Measurements from ENCODE around the gene RAD18. TPM values are rescaled to one million over a fixed set of nuclear protein-coding genes. Genes with fewer than 3 reads are reported as not detected.

The RAD18 gene
- total and polyA plus RNA-seq, 9 of the 15 experiments (the other 6 are each of a cell fraction or from before 2014, with no cell fraction given), result 19.2 to 49.4 (median 34.4) TPM

GRCh38 chr3:8972639-8973038 is 9.4 kb upstream of the RAD18 start (continued):
- TF ChIP-seq CREB3L1 (IDR thresholded peaks at IDR 0.05; ENCODE audit: borderline replicate concordance, low read depth), result no peak
- peak; percentile 90 for TF ChIP-seq RAD51 (IDR thresholded peaks at IDR 0.05; ENCODE audit: borderline replicate concordance, low read depth)
- no peak for TF ChIP-seq HES1 (IDR thresholded peaks at IDR 0.05; ENCODE audit: low read depth)
- no peak for TF ChIP-seq SRSF7 (optimal IDR thresholded peaks at IDR 0.05; ENCODE audit: low read depth, low read length)
- peak; percentile 57 for TF ChIP-seq ASH1L (IDR thresholded peaks at IDR 0.05; ENCODE audit: borderline replicate concordance, low read depth, partially characterized antibody)
- no peak for TF ChIP-seq AFF4 (CRISPR knock-in tag; IDR thresholded peaks at IDR 0.05)
- peak; percentile 19 for TF ChIP-seq SP2 (IDR thresholded peaks at IDR 0.05; ENCODE audit: extremely low read depth, low read depth, low read length, poor library complexity, severe bottlenecking)
- no peak for TF ChIP-seq ZNF140 (CRISPR knock-in tag; IDR thresholded peaks at IDR 0.05)
- TF ChIP-seq ZNF75A (CRISPR knock-in tag; IDR thresholded peaks at IDR 0.05), result no peak
- no peak for TF ChIP-seq TCF15 (CRISPR knock-in tag; IDR thresholded peaks at IDR 0.05)
- no peak for TF ChIP-seq RFX5 (IDR thresholded peaks at IDR 0.05; ENCODE audit: low read depth, low read length)
- no peak for TF ChIP-seq SMAD3 (CRISPR knock-in tag; conservative IDR thresholded peaks at IDR 0.05)
- TF ChIP-seq ARID4B (CRISPR knock-in tag; IDR thresholded peaks at IDR 0.05), result no peak
- TF ChIP-seq DPF2 (IDR thresholded peaks at IDR 0.05), result peak; percentile 47; the same call in 1 of the 2 replicates
- no peak for TF ChIP-seq BRD9 (IDR thresholded peaks at IDR 0.05; ENCODE audit: low read depth, partially characterized antibody)
- TF ChIP-seq NFIC (IDR thresholded peaks at IDR 0.05), result peak; percentile 96
- peak; percentile 31; the same call in 1 of the 2 replicates for TF ChIP-seq NFIX (CRISPR knock-in tag; IDR thresholded peaks at IDR 0.05; ENCODE audit: low read depth)
